GM12878 (cell line): ENCODE results near the gene CACNB3.

Source experiments
- MAX ChIP-seq: IDR thresholded peaks from 2 replicates; pipeline ENCODE4 v1.6.1; 2012; ENCODE audit warnings: low read depth, low read length, improper control_type of control experiment
- TF ChIP-seq, protein P1 (sequence below): IDR thresholded peaks from 2 replicates; pipeline ENCODE4 v1.6.1; 2012; ENCODE audit warnings: low read depth, low read length, improper control_type of control experiment

DNA sequence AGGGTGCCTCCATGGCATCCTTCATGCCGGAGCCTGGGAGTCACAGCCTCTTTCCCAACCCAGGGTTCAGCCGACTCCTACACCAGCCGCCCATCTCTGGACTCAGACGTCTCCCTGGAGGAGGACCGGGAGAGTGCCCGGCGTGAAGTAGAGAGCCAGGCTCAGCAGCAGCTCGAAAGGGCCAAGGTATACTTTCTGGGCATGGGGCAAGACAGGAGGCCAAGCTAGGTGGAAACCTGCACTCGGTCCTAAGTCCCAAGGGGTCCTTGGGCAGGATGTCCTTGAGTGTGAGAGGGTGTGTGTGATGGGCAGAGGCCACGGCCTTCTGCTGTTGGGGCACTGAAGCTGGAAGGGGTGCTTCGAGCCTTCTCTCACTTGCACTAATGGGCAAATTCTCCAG lies 5.0 kb downstream of the CACNB3 start:
- TF ChIP-seq MAX, result no peak
- TF ChIP-seq, protein P1, sequence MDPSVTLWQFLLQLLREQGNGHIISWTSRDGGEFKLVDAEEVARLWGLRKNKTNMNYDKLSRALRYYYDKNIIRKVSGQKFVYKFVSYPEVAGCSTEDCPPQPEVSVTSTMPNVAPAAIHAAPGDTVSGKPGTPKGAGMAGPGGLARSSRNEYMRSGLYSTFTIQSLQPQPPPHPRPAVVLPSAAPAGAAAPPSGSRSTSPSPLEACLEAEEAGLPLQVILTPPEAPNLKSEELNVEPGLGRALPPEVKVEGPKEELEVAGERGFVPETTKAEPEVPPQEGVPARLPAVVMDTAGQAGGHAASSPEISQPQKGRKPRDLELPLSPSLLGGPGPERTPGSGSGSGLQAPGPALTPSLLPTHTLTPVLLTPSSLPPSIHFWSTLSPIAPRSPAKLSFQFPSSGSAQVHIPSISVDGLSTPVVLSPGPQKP, result no peak
